Left kidney (tissue), 2 donors: Measurements from ENCODE around the gene CKLF. TPM values are rescaled to one million over a fixed set of nuclear protein-coding genes. Genes with fewer than 3 reads are reported as not detected.
A peak's percentile ranks its signal among the peaks of the same experiment; 100 is the strongest.
"Not testable (repeated sequence)": the region's sequence is repeated elsewhere in the genome, so short reads cannot be mapped to it uniquely, and the experiment has no call there.

Source experiments
- DNase-seq: peaks from one replicate; pipeline ENCODE4 v3.0.0-alpha.2; 2013
- polyA plus RNA-seq: library from polyadenylated mRNA; unstranded; fragments of 120-200 nt; gene quantifications from one replicate; pipeline ENCODE4 v1.2.1, GENCODE V29; 2013; ENCODE audit not compliant: insufficient read length

CKLF gene
- polyA plus RNA-seq, 1 donor = 38.9 TPM

- DNase-seq = no peak
Observed at GRCh38 chr16:66592814-66593213, 40.4 kb downstream of the CKLF start.

GRCh38 chr16:66594739-66595138 lies 42.4 kb downstream of the CKLF start:
- no peak for DNase-seq

- not testable (repeated sequence) for DNase-seq
Observed at GRCh38 chr16:66596559-66596958, 44.2 kb downstream of the CKLF start.

GRCh38 chr16:66596986-66597848 lies 44.8 kb downstream of the CKLF start:
- no peak for DNase-seq

GRCh38 chr16:66598111-66598510 lies 45.7 kb downstream of the CKLF start:
- DNase-seq = no peak

- no peak for DNase-seq
Observed at GRCh38 chr16:66599726-66600125, 47.4 kb downstream of the CKLF start.

GRCh38 chr16:66600477-66600876 lies 48.1 kb downstream of the CKLF start:
- no peak for DNase-seq

- DNase-seq = no peak
Observed at GRCh38 chr16:66601471-66601870, 49.1 kb downstream of the CKLF start.

GRCh38 chr16:66603537-66604375 lies 51.4 kb downstream of the CKLF start:
- no peak for DNase-seq

GRCh38 chr16:66604376-66605176 lies 52.2 kb downstream of the CKLF start, which contains the start of gene CMTM3:
TSS of gene CMTM3 (plus strand) at chr16:66604704. CDS start at chr16:66604806, 102 bp downstream.
- DNase-seq = peak; percentile 67

- peak; percentile 43 for DNase-seq
Observed at GRCh38 chr16:66605177-66605978, 53.0 kb downstream of the CKLF start.

GRCh38 chr16:66605979-66606751 lies 53.8 kb downstream of the CKLF start:
- no peak for DNase-seq

GRCh38 chr16:66608241-66609138 lies 56.1 kb downstream of the CKLF start:
- DNase-seq = peak; percentile 83

- no peak for DNase-seq
Observed at GRCh38 chr16:66609139-66609510, 56.7 kb downstream of the CKLF start.

- DNase-seq = no peak
Observed at GRCh38 chr16:66610111-66610820, 57.9 kb downstream of the CKLF start.

- not testable (repeated sequence) for DNase-seq
Observed at GRCh38 chr16:66611911-66612310, 59.5 kb downstream of the CKLF start.

GRCh38 chr16:66612422-66612821 lies 60.0 kb downstream of the CKLF start:
- no peak for DNase-seq

- DNase-seq = no peak
Observed at GRCh38 chr16:66614161-66614802, 61.9 kb downstream of the CKLF start.
